Astrocyte of the cerebellum (primary cell): Measurements from ENCODE around the gene NECTIN1.

Experiments
- DNase-seq: peaks from one replicate; pipeline ENCODE4 v3.0.0-alpha.2; 2011; ENCODE audit warnings: low read depth
- H3K4me3 ChIP-seq: 2 replicates; pipeline ENCODE4 v1.5.1; 2011; ENCODE audit warnings: mild to moderate bottlenecking, low read depth, low read length, moderate library complexity
- CTCF ChIP-seq: IDR thresholded peaks from 2 replicates; pipeline ENCODE4 v1.5.1; 2012; ENCODE audit warnings: low read length, low read depth, moderate library complexity, mild to moderate bottlenecking; ENCODE audit errors: missing control alignments
- in situ Hi-C: cut with HindIII; loops from 2 replicates; pipeline ENCODE4 v1.10.0; 2017; ENCODE audit warnings: low sequenced_read_pairs

NECTIN1 gene

DNA sequence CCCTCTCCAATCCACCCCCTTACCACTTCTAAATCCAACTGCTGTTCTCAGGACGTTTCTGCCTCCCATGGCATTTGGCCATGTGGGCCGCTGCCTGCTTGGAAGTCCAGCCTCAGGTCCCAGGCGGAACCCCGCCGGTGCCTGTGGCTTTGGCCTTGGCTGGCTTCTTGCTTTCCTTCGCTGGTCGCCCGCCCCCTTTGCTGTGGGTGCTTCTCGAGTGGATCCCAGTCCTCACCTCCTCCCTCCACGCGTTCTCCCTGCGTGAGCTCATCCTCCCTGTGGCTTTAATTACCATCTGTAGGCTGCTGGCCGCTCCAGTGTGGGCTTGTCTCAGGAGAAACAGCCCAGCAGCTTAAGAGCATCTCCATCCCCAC is 111.7 kb downstream of the NECTIN1 start:
- in situ Hi-C loops = no loop called here
- DNase-seq = no peak
- no peak overlapping the region for H3K4me3 ChIP-seq
- TF ChIP-seq CTCF = no peak

DNA sequence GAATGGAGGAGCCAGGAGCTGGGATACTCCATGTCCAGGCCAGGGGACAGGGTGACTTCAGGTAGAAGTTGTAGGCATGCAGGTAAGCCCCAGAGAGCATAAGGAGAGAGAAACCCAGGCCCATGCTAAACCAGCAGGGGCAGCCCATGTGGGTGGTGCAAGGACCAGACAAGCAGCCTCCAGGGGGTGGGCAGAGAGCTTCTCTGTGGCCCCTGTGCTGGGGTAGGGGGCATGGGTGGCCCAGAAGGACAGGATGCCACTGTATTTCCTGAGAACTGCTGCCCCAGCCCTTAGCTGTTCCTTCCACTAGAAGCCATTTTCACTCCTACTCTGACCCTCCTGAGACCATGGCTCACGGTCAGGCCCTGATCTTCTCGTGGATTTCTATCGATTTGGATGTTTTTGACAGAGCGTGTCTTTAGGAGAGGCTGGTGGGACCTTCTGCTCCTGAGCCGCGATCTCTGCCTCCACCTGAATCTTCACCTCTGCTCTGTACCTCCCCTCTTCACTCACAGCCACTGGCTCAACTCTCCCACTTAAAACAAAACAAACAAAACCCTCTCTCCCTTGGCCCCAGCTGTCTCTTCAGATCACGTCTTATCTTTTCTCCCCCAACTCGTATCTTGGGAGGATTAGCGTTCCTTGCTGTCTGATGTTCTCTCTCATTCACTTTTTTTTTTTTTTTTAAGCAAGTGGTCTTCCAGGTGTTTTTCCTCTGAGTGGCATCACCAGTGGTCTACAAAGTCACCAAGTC is 112.2 kb downstream of the NECTIN1 start:
- in situ Hi-C loops = no loop called here
- no peak for TF ChIP-seq CTCF
- DNase-seq = no peak
- no peak overlapping the region for H3K4me3 ChIP-seq

GRCh38 chr11:119615882-119616196 is 113.2 kb downstream of the NECTIN1 start:
- DNase-seq = no peak
- no peak for TF ChIP-seq CTCF
- H3K4me3 ChIP-seq = no peak overlapping the region
- in situ Hi-C loops = no loop called here

DNA sequence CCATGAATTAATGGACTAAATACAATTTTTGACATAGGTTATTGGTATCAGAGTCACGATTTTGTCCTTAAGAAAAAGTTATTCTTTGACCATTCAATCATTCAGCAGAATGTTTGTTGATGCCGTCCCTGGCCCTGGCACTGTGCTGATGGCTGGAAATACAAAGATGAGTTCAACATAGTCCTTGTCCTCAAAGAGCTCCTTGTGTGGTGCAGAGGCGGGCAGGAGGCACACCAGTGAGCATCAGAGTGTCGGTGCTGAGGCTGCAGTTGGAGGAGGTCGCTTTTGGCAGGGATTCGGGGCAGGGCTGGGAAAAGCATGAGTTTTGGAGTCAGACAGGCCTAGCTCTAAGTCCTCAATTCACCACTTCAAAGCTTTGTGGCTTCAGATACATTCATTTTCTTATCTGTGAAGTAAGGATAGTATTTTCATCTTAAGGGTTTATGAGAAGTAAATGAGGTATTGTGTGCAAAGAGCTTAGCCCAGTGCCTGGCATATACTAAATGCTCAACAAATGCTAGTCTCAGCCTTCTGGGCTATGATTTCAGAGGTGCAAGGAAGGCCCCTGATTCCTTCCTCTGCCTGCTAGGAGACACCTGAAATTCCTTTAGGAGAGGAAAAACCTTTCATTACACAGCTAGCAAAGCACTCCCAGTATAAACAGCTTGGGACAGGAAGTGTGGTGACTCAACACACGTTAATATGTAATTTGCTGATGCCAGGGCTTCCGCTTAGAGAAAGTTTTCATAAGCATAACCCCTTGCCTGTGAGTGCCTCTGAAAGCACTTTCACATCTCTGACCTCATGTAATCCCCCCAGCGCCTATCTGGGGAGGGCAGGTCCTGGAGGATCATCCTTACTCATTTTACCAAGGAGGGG is 113.8 kb downstream of the NECTIN1 start:
- no peak for TF ChIP-seq CTCF
- H3K4me3 ChIP-seq = no peak overlapping the region
- no peak for DNase-seq
- in situ Hi-C loops = no loop called here

- no peak overlapping the region for H3K4me3 ChIP-seq
- TF ChIP-seq CTCF = no peak
- in situ Hi-C loops = no loop called here
- no peak for DNase-seq
These were observed 114.6 kb downstream of the NECTIN1 start for GRCh38 chr11:119614222-119615002.

DNA sequence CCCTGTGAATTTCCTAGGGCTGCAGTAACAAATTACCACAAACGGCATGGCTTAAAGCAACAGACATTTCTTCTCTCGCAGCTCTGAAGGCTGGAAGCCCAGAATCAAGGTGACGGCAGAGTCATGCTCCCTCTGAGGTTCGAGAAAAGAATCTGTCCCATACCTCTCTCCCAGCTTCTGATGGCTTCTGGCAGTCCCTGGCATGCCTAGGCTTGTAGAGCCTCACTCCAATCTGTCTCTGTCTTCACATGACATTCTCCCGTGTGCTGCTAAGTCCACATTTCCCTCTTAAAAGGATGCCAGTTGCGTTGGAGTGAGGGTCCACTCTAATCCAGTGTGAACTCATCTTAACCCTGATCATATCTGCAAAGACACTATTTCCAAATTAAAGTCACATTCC is 116.2 kb downstream of the NECTIN1 start:
- no peak overlapping the region for H3K4me3 ChIP-seq
- in situ Hi-C loops = no loop called here
- TF ChIP-seq CTCF = no peak
- no peak for DNase-seq
